ENCODE measurements around the gene MPL. TPM values are rescaled to one million over a fixed set of nuclear protein-coding genes. Genes with fewer than 3 reads are reported as not detected.

The MPL gene
- total and polyA plus RNA-seq, 7 donors, result not detected

DNA sequence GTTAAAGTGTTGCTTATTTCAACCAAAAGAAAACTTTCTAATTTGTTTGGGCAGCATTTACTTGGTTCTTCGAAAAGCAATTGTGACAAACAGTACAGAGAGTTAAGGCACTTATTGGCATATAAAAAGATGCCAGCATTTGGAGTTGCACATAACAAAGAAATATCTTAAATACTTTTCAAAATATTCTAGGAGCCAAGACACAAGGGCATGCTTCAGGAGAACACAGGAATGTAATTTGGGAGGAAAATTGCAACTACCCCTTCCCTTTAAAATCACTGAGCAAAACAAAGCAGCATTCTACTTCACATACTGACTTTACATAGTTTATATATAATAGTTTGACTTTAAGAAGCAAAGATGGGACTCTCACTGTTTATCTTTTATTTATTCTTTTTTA, 41.4 kb upstream of the MPL start:
- Histone ChIP-seq H3K9me3 (no peaks in the 10 kb centered on the region), H3K27me3 (no peaks in the 10 kb centered on the region), H3K4me3 (no peak overlapping the region), H3K36me3 (no peaks in the 10 kb centered on the region), H3K27ac (peak overlapping the region; percentile 32 to 66 (median 64)), H3K4me1 (peaks cover 0 to 28% (median 24%) of the 10 kb centered on the region in 4 donors)
- intact Hi-C loops (cut with DNase I), result loop anchor here (10.0 kb wide), 1 partner anchor 1391 kb away; no protein-coding TSS in a partner anchor
- no peak for DNase-seq
- TF ChIP-seq POLR2A (IDR thresholded peaks at IDR 0.05) (no peak), POLR2AphosphoS5 (IDR thresholded peaks at IDR 0.05) (no peak), EP300 (IDR thresholded peaks at IDR 0.05) (no peak)
- TF ChIP-seq, protein P1, sequence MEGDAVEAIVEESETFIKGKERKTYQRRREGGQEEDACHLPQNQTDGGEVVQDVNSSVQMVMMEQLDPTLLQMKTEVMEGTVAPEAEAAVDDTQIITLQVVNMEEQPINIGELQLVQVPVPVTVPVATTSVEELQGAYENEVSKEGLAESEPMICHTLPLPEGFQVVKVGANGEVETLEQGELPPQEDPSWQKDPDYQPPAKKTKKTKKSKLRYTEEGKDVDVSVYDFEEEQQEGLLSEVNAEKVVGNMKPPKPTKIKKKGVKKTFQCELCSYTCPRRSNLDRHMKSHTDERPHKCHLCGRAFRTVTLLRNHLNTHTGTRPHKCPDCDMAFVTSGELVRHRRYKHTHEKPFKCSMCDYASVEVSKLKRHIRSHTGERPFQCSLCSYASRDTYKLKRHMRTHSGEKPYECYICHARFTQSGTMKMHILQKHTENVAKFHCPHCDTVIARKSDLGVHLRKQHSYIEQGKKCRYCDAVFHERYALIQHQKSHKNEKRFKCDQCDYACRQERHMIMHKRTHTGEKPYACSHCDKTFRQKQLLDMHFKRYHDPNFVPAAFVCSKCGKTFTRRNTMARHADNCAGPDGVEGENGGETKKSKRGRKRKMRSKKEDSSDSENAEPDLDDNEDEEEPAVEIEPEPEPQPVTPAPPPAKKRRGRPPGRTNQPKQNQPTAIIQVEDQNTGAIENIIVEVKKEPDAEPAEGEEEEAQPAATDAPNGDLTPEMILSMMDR (IDR thresholded peaks at IDR 0.05), result no peak
- WGBS, 2 donors, result 69 to 71% methylated on average over 1 of the region's 1 CpG

DNA sequence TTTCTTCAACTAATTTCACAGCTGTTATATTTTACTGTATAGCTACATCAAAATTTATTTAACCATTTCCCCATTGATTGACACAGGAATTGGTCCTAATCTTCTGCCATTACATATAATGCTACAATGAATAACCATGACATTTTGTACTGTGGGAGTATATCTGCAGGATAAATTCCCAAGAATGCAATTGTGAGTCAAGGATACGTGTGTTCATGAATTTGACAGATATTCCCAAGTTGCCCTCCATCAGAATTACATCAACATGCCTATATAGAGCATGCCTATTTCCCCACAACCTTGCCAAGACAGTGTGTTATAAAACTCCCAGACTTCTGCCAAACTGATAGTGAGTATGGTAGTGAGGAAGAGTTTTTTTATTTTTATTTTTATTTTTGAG, 39.6 kb upstream of the MPL start:
- DNase-seq, result no peak
- intact Hi-C loops (cut with DNase I), result loop anchor here (10.0 kb wide), 1 partner anchor 1393 kb away; no protein-coding TSS in a partner anchor
- Histone ChIP-seq H3K27ac (no peak overlapping the region), H3K4me3 (no peak overlapping the region), H3K4me1 (peaks cover 0 to 28% (median 24%) of the 10 kb centered on the region in 4 donors), H3K36me3 (no peaks in the 10 kb centered on the region), H3K27me3 (no peaks in the 10 kb centered on the region), H3K9me3 (no peaks in the 10 kb centered on the region)
- TF ChIP-seq, protein P1 (IDR thresholded peaks at IDR 0.05), result no peak
- TF ChIP-seq POLR2A (IDR thresholded peaks at IDR 0.05) (no peak), EP300 (IDR thresholded peaks at IDR 0.05) (no peak), POLR2AphosphoS5 (IDR thresholded peaks at IDR 0.05) (no peak)
- 88 to 94% methylated on average over 1 of the region's 1 CpG for WGBS, 2 donors

DNA sequence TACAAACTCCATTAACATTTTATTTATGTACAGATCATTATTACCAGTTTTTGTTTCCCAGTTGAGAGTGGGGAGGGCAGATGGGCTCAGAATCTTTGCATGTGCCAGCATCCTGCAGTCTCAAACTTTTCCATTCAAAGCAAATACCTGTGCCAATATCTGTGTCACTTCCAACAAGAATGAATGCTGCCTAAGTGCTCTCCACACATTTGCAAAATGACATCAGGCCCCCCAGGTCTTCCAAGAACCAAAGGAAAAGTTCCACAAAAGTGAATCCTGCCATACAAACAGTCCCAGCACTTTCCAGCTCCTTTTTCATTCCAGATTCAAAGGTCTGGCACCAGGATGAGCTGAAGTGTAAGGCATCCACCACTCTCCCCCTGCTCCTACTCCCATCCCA, 38.5 kb upstream of the MPL start:
- TF ChIP-seq EP300 (IDR thresholded peaks at IDR 0.05) (no peak), POLR2A (IDR thresholded peaks at IDR 0.05) (no peak), POLR2AphosphoS5 (IDR thresholded peaks at IDR 0.05) (no peak)
- TF ChIP-seq, protein P1 (IDR thresholded peaks at IDR 0.05), result no peak
- no peaks in the 10 kb centered on the region for H3K9me3 ChIP-seq
- peak overlapping the region in 2 of 4 donors; percentile 32 to 62 for H3K27ac ChIP-seq
- H3K36me3 ChIP-seq, result no peaks in the 10 kb centered on the region
- no peaks in the 10 kb centered on the region for H3K27me3 ChIP-seq
- no peak overlapping the region for H3K4me3 ChIP-seq
- peaks cover 0 to 24% (median 24%) of the 10 kb centered on the region in 4 donors for H3K4me1 ChIP-seq
- intact Hi-C loops (cut with DNase I), result loop anchor here (10.0 kb wide), 1 partner anchor 1394 kb away; no protein-coding TSS in a partner anchor
- no peak for DNase-seq

DNA sequence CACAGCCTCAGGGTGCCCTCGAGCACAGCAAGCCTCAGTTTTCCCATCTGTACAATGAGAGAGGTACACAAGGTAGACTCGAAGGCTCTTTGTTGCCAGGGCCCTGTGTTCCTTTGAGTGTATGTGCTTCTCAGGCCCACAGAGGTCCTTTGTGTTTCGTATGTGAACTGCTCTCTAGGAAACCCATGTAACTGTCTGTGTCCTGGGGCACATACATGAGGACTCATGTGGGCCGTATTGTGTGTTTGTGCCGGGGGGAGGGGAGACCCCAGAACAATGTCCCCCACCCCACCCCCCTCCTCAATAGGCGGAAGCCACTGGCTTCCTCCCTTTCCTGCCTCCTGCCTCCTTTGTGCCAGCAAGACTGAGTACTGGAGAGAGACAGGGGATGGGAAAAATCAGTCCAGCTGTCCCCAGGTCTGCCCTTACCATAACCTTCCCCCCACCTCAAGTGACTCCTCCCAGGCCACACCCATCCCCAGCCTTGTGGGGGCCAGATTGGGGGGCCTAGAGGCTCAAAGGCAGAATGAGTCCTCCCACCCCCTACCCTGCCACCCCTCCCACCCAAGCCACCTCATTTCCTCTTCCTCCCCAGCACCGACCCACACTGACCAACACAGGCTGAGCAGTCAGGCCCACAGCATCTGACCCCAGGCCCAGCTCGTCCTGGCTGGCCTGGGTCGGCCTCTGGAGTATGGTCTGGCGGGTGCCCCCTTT, 37.1 kb upstream of the MPL start, which contains the start of gene TIE1:
TIE1 (plus strand) TSS at position 605 of the 717 bp plus-strand sequence; CDS start at position 695, 90 bp downstream.
- Histone ChIP-seq H3K27me3 (no peaks in the 10 kb centered on the region), H3K36me3 (no peaks in the 10 kb centered on the region), H3K27ac (peak within 1 kb of the TSS in 3 of 4 donors; percentile 12 to 62 (median 32)), H3K9me3 (no peaks in the 10 kb centered on the region), H3K4me3 (peak within 1 kb of the TSS in 3 of 4 donors; percentile 3 to 17 (median 12)), H3K4me1 (peaks cover 0 to 16% (median 11%) of the 10 kb centered on the region in 4 donors)
- TF ChIP-seq POLR2A (IDR thresholded peaks at IDR 0.05), result no peak
- TF ChIP-seq POLR2AphosphoS5 (IDR thresholded peaks at IDR 0.05), result peak in 3 of 4 donors; percentile 28 to 62 (median 59)
- DNase-seq, result no peak
- 69 to 84% methylated on average over 10 of the region's 10 CpGs for WGBS, 2 donors
- intact Hi-C loops (cut with DNase I), result no loop called here

DNA sequence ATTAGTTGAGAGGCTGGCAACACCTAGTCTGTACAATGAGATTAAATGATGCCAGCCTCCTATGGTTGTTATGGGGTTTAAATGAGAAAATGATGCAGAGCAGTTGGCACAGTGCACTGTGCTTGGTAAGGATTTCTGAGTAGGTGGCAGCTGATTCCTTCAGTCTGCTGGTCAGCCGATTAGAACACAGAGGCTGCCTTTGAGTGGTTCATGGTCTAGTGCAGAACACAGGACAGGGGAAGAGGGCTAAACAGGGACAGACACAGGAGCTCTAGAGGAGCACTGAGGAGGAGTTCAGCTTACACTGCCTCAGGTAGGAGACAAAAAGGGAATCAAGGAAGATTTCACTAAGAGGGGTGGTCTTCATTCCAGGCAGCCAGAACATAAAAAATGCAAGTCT, 35.4 kb upstream of the MPL start:
- no peak for DNase-seq
- peaks cover 0 to 6% (median 2%) of the 10 kb centered on the region in 4 donors for H3K4me1 ChIP-seq
- intact Hi-C loops (cut with DNase I), result no loop called here
- no peaks in the 10 kb centered on the region for H3K36me3 ChIP-seq
- H3K27me3 ChIP-seq, result no peaks in the 10 kb centered on the region
- TF ChIP-seq POLR2A (IDR thresholded peaks at IDR 0.05) (no peak), EP300 (IDR thresholded peaks at IDR 0.05) (no peak)
- TF ChIP-seq, protein P1 (IDR thresholded peaks at IDR 0.05), result no peak
- WGBS, 2 donors, result 68 to 79% methylated on average over 1 of the region's 1 CpG
- no peaks in the 10 kb centered on the region for H3K9me3 ChIP-seq
- peak overlapping the region in 2 of 4 donors; percentile 12 to 17 for H3K4me3 ChIP-seq
- H3K27ac ChIP-seq, result no peak overlapping the region
